ENCODE results near the gene ENOSF1. TPM values are rescaled to one million over a fixed set of nuclear protein-coding genes. Genes with fewer than 3 reads are reported as not detected.
A peak's percentile ranks its signal among the peaks of the same experiment; 100 is the strongest.

The ENOSF1 gene
- total and polyA plus RNA-seq, 12 donors = 10.5 to 68.3 (median 23.3) TPM

- no peak for ATAC-seq
- Histone ChIP-seq H3K4me3 (no peak overlapping the region), H3K4me1 (peaks cover 0 to 7% (median 0%) of the 10 kb centered on the region in 9 donors), H3K27me3 (no peaks in the 10 kb centered on the region), H3K36me3 (peaks cover 0 to 100% (median 13%) of the 10 kb centered on the region in 9 donors), H3K27ac (no peak overlapping the region), H3K9me3 (no peaks in the 10 kb centered on the region)
- TF ChIP-seq CTCF (IDR thresholded peaks at IDR 0.05) = no peak
- intact Hi-C loops (cut with DNase I) = no loop called here
- WGBS, 2 donors = 40 to 50% methylated on average over 5 of the region's 5 CpGs
- no peak for DNase-seq
Measured at GRCh38 chr18:673769-674168, 38.7 kb downstream of the ENOSF1 start.

- WGBS, 2 donors = 49 to 56% methylated on average over 3 of the region's 3 CpGs
- intact Hi-C loops (cut with DNase I) = no loop called here
- H3K27ac ChIP-seq = no peak overlapping the region
- no peak for TF ChIP-seq CTCF (IDR thresholded peaks at IDR 0.05)
- DNase-seq = no peak
- peaks cover 0 to 7% (median 0%) of the 10 kb centered on the region in 9 donors for H3K4me1 ChIP-seq
- H3K9me3 ChIP-seq = no peaks in the 10 kb centered on the region
- H3K4me3 ChIP-seq = no peak overlapping the region
- H3K36me3 ChIP-seq = peaks cover 0 to 100% (median 13%) of the 10 kb centered on the region in 9 donors
- no peaks in the 10 kb centered on the region for H3K27me3 ChIP-seq
- peak in 1 of 8 donors; percentile 75 for ATAC-seq
Measured at GRCh38 chr18:673317-673716, 39.1 kb downstream of the ENOSF1 start.

GRCh38 chr18:671405-671804 is 41.0 kb downstream of the ENOSF1 start:
- Histone ChIP-seq H3K9me3 (no peaks in the 10 kb centered on the region), H3K36me3 (peaks cover 0 to 84% (median 13%) of the 10 kb centered on the region in 9 donors), H3K4me3 (no peak overlapping the region), H3K4me1 (peaks cover 0 to 7% (median 0%) of the 10 kb centered on the region in 9 donors), H3K27me3 (no peaks in the 10 kb centered on the region), H3K27ac (no peak overlapping the region)
- intact Hi-C loops (cut with DNase I) = no loop called here
- DNase-seq = no peak
- WGBS, 2 donors = 91 to 93% methylated on average over 1 of the region's 1 CpG
- no peak for TF ChIP-seq CTCF (IDR thresholded peaks at IDR 0.05)
- ATAC-seq = no peak

GRCh38 chr18:670522-670921 is 41.9 kb downstream of the ENOSF1 start:
- DNase-seq (no peak), ATAC-seq (no peak)
- H3K36me3 ChIP-seq = peaks cover 0 to 75% (median 10%) of the 10 kb centered on the region in 9 donors
- peaks cover 0 to 7% (median 0%) of the 10 kb centered on the region in 9 donors for H3K4me1 ChIP-seq
- no peak for TF ChIP-seq CTCF (IDR thresholded peaks at IDR 0.05)
- no peaks in the 10 kb centered on the region for H3K27me3 ChIP-seq
- H3K4me3 ChIP-seq = no peak overlapping the region
- H3K27ac ChIP-seq = no peak overlapping the region
- intact Hi-C loops (cut with DNase I) = no loop called here
- WGBS, 2 donors = 96% methylated on average over 11 of the region's 11 CpGs
- no peaks in the 10 kb centered on the region for H3K9me3 ChIP-seq

Measured in heart right ventricle (tissue), 16 donors.